Right lobe of liver (tissue), 4 donors: ENCODE data around the gene DCDC1.

Experiments
- POLR2A ChIP-seq: fragments of 450-650 bp; IDR thresholded peaks from one replicate; pipeline ENCODE4 v1.6.1; 2017; ENCODE audit warnings: antibody characterized with exemption, mild to moderate bottlenecking
- TF ChIP-seq, protein P1 (sequence below), 4 donors: fragments of 200-600 bp in 3 of 4; fragments of 450-650 bp in 1 of 4; IDR thresholded peaks; one replicate each; pipeline versions ENCODE4 v1.5.1 to v1.8.0; 2016 to 2022; ENCODE audit warnings: antibody characterized with exemption in 4 of 4, mild to moderate bottlenecking in 2 of 4
- donor health status: DM: no; HTN: no; CAD: no.
- donor health status: DM: no; HTN: no; CAD: no.
- donor health status: DM: no; HTN: yes; CAD: no.

DNA sequence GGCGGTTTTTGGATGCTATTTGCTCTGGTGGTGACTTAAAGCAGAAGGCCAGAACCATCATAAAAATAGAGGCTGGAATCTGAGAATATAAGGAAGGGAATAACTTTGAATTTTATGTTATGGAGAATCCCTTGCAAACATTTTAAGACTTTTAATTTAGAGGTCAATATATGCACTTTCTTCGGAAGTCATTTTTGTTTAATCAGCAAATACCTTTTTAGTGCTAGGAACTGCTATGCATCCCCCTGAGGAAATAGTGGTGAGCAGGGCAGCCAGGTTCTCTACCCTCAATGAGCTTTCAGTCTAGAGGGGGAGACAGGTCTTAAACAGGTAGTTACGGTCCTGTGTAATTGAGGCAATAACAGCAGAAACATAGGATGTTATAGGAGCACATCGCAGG, 516.9 kb downstream of the DCDC1 start:
- TF ChIP-seq, protein P1, sequence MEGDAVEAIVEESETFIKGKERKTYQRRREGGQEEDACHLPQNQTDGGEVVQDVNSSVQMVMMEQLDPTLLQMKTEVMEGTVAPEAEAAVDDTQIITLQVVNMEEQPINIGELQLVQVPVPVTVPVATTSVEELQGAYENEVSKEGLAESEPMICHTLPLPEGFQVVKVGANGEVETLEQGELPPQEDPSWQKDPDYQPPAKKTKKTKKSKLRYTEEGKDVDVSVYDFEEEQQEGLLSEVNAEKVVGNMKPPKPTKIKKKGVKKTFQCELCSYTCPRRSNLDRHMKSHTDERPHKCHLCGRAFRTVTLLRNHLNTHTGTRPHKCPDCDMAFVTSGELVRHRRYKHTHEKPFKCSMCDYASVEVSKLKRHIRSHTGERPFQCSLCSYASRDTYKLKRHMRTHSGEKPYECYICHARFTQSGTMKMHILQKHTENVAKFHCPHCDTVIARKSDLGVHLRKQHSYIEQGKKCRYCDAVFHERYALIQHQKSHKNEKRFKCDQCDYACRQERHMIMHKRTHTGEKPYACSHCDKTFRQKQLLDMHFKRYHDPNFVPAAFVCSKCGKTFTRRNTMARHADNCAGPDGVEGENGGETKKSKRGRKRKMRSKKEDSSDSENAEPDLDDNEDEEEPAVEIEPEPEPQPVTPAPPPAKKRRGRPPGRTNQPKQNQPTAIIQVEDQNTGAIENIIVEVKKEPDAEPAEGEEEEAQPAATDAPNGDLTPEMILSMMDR (IDR thresholded peaks at IDR 0.05): no peak
- no peak for TF ChIP-seq POLR2A
